Skeletal muscle cell (primary cell): ENCODE results near the gene TXLNA.

Experiments
- DNase-seq: peaks from one replicate; pipeline ENCODE4 v3.0.0-alpha.2; 2010; ENCODE audit warnings: low read depth
- H3K4me3 ChIP-seq: 2 replicates; pipeline ENCODE4 v1.5.1; 2011; ENCODE audit warnings: low read depth, mild to moderate bottlenecking, control low read depth, low read length, moderate library complexity

Gene TXLNA

GRCh38 chr1:32205401-32206370 lies 26.2 kb downstream of the TXLNA start, which contains the start of gene IQCC:
IQCC (plus strand) TSS chr1:32205671; CDS start chr1:32205682, 11 bp downstream.
- peak within 1 kb of the TSS; percentile 81 for H3K4me3 ChIP-seq
- no peak for DNase-seq

GRCh38 chr1:32208469-32208868 lies 29.0 kb downstream of the TXLNA start:
- DNase-seq, result no peak
- H3K4me3 ChIP-seq, result no peak overlapping the region

- H3K4me3 ChIP-seq, result no peak within 1 kb of the TSS
- DNase-seq, result no peak
Measured at GRCh38 chr1:32208891-32209328, 29.4 kb downstream of the TXLNA start, which contains the start of gene DCDC2B. DCDC2B (plus strand) TSS chr1:32209089; CDS start chr1:32209094, 5 bp downstream.

GRCh38 chr1:32215629-32216480 lies 36.4 kb downstream of the TXLNA start:
- no peak overlapping the region for H3K4me3 ChIP-seq
- no peak for DNase-seq

GRCh38 chr1:32216566-32216965 lies 37.1 kb downstream of the TXLNA start:
- H3K4me3 ChIP-seq, result no peak overlapping the region
- DNase-seq, result no peak

GRCh38 chr1:32219022-32219421 lies 39.5 kb downstream of the TXLNA start:
- no peak overlapping the region for H3K4me3 ChIP-seq
- no peak for DNase-seq

GRCh38 chr1:32220746-32221580 lies 41.5 kb downstream of the TXLNA start:
- H3K4me3 ChIP-seq, result peak overlapping the region; percentile 83
- DNase-seq, result no peak

- peak overlapping the region; percentile 83 for H3K4me3 ChIP-seq
- DNase-seq, result no peak
Measured at GRCh38 chr1:32221581-32221979, 42.1 kb downstream of the TXLNA start.

GRCh38 chr1:32221980-32222755 lies 42.7 kb downstream of the TXLNA start, which contains the start of the genes EIF3I and TMEM234:
EIF3I (plus strand) TSS chr1:32222407; CDS start chr1:32222442, 35 bp downstream.
TMEM234 (minus strand) TSS chr1:32222353; CDS start chr1:32222322, 31 bp downstream.
- peak within 1 kb of the TSS; percentile 83 for H3K4me3 ChIP-seq
- DNase-seq, result peak; percentile 59

- DNase-seq, result no peak
- H3K4me3 ChIP-seq, result no peak overlapping the region
Measured at GRCh38 chr1:32223683-32224082, 44.2 kb downstream of the TXLNA start.

- H3K4me3 ChIP-seq, result no peak overlapping the region
- no peak for DNase-seq
Measured at GRCh38 chr1:32224285-32224684, 44.8 kb downstream of the TXLNA start.

GRCh38 chr1:32228771-32229170 lies 49.3 kb downstream of the TXLNA start:
- no peak overlapping the region for H3K4me3 ChIP-seq
- no peak for DNase-seq

GRCh38 chr1:32231843-32232432 lies 52.5 kb downstream of the TXLNA start:
- H3K4me3 ChIP-seq, result no peak overlapping the region
- no peak for DNase-seq

GRCh38 chr1:32232558-32233304 lies 53.3 kb downstream of the TXLNA start:
- no peak overlapping the region for H3K4me3 ChIP-seq
- DNase-seq, result no peak

- H3K4me3 ChIP-seq, result no peak overlapping the region
- DNase-seq, result no peak
Measured at GRCh38 chr1:32234792-32235191, 55.3 kb downstream of the TXLNA start.

GRCh38 chr1:32239337-32239736 lies 59.9 kb downstream of the TXLNA start:
- H3K4me3 ChIP-seq, result no peak overlapping the region
- DNase-seq, result no peak

- H3K4me3 ChIP-seq, result no peak overlapping the region
- no peak for DNase-seq
Measured at GRCh38 chr1:32239790-32240139, 60.3 kb downstream of the TXLNA start.
